Breast epithelium (tissue), 3 donors: ENCODE measurements around the gene NTSR1.

ENCODE experiments used
- POLR2A ChIP-seq: fragments of 450-650 bp; IDR thresholded peaks from one replicate; pipeline ENCODE4 v1.6.1; 2016; ENCODE audit warnings: antibody characterized with exemption, mild to moderate bottlenecking, moderate library complexity
- POLR2AphosphoS5 ChIP-seq, 3 donors: sonication (generic); formaldehyde crosslinking; IDR thresholded peaks; one replicate each; pipeline ENCODE4 v1.6.1; 2017; ENCODE audit warnings: antibody characterized with exemption in 3 of 3
- TF ChIP-seq, protein P1 (sequence below), 3 donors: fragments of 450-650 bp; IDR thresholded peaks; one replicate each; pipeline ENCODE4 v1.5.1; 2016 to 2017; ENCODE audit warnings: antibody characterized with exemption in 3 of 3, mild to moderate bottlenecking in 3 of 3, moderate library complexity in 3 of 3

- no peak for TF ChIP-seq POLR2AphosphoS5 (IDR thresholded peaks at IDR 0.05)
- TF ChIP-seq, protein P1, sequence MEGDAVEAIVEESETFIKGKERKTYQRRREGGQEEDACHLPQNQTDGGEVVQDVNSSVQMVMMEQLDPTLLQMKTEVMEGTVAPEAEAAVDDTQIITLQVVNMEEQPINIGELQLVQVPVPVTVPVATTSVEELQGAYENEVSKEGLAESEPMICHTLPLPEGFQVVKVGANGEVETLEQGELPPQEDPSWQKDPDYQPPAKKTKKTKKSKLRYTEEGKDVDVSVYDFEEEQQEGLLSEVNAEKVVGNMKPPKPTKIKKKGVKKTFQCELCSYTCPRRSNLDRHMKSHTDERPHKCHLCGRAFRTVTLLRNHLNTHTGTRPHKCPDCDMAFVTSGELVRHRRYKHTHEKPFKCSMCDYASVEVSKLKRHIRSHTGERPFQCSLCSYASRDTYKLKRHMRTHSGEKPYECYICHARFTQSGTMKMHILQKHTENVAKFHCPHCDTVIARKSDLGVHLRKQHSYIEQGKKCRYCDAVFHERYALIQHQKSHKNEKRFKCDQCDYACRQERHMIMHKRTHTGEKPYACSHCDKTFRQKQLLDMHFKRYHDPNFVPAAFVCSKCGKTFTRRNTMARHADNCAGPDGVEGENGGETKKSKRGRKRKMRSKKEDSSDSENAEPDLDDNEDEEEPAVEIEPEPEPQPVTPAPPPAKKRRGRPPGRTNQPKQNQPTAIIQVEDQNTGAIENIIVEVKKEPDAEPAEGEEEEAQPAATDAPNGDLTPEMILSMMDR (IDR thresholded peaks at IDR 0.05), result no peak
- TF ChIP-seq POLR2A, result no peak
These were observed 75.9 kb downstream of the NTSR1 start for GRCh38 chr20:62784497-62784896.
